Measurements from ENCODE around the gene SARS1. TPM values are rescaled to one million over a fixed set of nuclear protein-coding genes. Genes with fewer than 3 reads are reported as not detected.

SARS1 gene
- total and polyA plus RNA-seq, 2 of the 13 experiments (the other 11 are each of a cell fraction or from before 2014, with no cell fraction given): 103 to 134 TPM

DNA sequence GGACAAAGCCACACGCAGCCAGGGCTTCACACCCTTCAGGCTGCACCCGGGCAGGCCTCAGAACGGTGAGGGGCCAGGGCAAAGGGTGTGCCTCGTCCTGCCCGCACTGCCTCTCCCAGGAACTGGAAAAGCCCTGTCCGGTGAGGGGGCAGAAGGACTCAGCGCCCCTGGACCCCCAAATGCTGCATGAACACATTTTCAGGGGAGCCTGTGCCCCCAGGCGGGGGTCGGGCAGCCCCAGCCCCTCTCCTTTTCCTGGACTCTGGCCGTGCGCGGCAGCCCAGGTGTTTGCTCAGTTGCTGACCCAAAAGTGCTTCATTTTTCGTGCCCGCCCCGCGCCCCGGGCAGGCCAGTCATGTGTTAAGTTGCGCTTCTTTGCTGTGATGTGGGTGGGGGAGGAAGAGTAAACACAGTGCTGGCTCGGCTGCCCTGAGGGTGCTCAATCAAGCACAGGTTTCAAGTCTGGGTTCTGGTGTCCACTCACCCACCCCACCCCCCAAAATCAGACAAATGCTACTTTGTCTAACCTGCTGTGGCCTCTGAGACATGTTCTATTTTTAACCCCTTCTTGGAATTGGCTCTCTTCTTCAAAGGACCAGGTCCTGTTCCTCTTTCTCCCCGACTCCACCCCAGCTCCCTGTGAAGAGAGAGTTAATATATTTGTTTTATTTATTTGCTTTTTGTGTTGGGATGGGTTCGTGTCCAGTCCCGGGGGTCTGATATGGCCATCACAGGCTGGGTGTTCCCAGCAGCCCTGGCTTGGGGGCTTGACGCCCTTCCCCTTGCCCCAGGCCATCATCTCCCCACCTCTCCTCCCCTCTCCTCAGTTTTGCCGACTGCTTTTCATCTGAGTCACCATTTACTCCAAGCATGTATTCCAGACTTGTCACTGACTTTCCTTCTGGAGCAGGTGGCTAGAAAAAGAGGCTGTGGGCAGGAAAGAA lies 61.1 kb downstream of the SARS1 start (continued):
- TF ChIP-seq, protein P1, sequence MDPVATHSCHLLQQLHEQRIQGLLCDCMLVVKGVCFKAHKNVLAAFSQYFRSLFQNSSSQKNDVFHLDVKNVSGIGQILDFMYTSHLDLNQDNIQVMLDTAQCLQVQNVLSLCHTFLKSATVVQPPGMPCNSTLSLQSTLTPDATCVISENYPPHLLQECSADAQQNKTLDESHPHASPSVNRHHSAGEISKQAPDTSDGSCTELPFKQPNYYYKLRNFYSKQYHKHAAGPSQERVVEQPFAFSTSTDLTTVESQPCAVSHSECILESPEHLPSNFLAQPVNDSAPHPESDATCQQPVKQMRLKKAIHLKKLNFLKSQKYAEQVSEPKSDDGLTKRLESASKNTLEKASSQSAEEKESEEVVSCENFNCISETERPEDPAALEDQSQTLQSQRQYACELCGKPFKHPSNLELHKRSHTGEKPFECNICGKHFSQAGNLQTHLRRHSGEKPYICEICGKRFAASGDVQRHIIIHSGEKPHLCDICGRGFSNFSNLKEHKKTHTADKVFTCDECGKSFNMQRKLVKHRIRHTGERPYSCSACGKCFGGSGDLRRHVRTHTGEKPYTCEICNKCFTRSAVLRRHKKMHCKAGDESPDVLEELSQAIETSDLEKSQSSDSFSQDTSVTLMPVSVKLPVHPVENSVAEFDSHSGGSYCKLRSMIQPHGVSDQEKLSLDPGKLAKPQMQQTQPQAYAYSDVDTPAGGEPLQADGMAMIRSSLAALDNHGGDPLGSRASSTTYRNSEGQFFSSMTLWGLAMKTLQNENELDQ (CRISPR knock-in tag; IDR thresholded peaks at IDR 0.05; ENCODE audit: borderline replicate concordance): no peak
- TF ChIP-seq ZNF160 (CRISPR knock-in tag; IDR thresholded peaks at IDR 0.05) (no peak), NCOR1 (IDR thresholded peaks at IDR 0.05; ENCODE audit: borderline replicate concordance, low read length) (peak; percentile 19; the same call in 1 of the 2 replicates), ARNT (IDR thresholded peaks at IDR 0.05) (no peak), RBFOX2 (IDR thresholded peaks at IDR 0.05; ENCODE audit: low read depth, low read length) (peak; percentile 84), PRMT3 (CRISPR knock-in tag; IDR thresholded peaks at IDR 0.05; ENCODE audit: borderline replicate concordance, low read depth) (no peak), MAFF (IDR thresholded peaks at IDR 0.05; ENCODE audit: low read depth, low read length) (no peak), ZNF264 (CRISPR knock-in tag; IDR thresholded peaks at IDR 0.05) (no peak), FOXC1 (CRISPR knock-in tag; IDR thresholded peaks at IDR 0.05; ENCODE audit: borderline replicate concordance) (peak; percentile 70; the same call in 1 of the 2 replicates), SRSF1 (optimal IDR thresholded peaks at IDR 0.05; ENCODE audit: low read depth, low read length) (peak; percentile 59), ZNF20 (CRISPR knock-in tag; IDR thresholded peaks at IDR 0.05) (no peak), ZNF577 (CRISPR knock-in tag; IDR thresholded peaks at IDR 0.05; ENCODE audit: borderline replicate concordance, low read depth) (no peak)
- TF ChIP-seq, protein P2, sequence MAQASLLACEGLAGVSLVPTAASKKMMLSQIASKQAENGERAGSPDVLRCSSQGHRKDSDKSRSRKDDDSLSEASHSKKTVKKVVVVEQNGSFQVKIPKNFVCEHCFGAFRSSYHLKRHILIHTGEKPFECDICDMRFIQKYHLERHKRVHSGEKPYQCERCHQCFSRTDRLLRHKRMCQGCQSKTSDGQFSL (CRISPR knock-in tag; IDR thresholded peaks at IDR 0.05): peak; percentile 85; the same call in 1 of the 2 replicates
- TF ChIP-seq, protein P3, sequence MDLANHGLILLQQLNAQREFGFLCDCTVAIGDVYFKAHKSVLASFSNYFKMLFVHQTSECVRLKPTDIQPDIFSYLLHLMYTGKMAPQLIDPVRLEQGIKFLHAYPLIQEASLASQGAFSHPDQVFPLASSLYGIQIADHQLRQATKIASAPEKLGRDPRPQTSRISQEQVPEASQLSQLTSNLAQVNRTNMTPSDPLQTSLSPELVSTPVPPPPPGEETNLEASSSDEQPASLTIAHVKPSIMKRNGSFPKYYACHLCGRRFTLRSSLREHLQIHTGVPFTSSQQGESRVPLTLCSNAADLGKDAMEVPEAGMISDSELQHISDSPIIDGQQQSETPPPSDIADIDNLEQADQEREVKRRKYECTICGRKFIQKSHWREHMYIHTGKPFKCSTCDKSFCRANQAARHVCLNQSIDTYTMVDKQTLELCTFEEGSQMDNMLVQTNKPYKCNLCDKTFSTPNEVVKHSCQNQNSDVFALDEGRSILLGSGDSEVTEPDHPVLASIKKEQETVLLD (CRISPR knock-in tag; IDR thresholded peaks at IDR 0.05; ENCODE audit: low read depth): no peak
- TF ChIP-seq, protein P4, sequence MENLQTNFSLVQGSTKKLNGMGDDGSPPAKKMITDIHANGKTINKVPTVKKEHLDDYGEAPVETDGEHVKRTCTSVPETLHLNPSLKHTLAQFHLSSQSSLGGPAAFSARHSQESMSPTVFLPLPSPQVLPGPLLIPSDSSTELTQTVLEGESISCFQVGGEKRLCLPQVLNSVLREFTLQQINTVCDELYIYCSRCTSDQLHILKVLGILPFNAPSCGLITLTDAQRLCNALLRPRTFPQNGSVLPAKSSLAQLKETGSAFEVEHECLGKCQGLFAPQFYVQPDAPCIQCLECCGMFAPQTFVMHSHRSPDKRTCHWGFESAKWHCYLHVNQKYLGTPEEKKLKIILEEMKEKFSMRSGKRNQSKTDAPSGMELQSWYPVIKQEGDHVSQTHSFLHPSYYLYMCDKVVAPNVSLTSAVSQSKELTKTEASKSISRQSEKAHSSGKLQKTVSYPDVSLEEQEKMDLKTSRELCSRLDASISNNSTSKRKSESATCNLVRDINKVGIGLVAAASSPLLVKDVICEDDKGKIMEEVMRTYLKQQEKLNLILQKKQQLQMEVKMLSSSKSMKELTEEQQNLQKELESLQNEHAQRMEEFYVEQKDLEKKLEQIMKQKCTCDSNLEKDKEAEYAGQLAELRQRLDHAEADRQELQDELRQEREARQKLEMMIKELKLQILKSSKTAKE (CRISPR knock-in tag; IDR thresholded peaks at IDR 0.05; ENCODE audit: borderline replicate concordance): no peak
- TF ChIP-seq, protein P5, sequence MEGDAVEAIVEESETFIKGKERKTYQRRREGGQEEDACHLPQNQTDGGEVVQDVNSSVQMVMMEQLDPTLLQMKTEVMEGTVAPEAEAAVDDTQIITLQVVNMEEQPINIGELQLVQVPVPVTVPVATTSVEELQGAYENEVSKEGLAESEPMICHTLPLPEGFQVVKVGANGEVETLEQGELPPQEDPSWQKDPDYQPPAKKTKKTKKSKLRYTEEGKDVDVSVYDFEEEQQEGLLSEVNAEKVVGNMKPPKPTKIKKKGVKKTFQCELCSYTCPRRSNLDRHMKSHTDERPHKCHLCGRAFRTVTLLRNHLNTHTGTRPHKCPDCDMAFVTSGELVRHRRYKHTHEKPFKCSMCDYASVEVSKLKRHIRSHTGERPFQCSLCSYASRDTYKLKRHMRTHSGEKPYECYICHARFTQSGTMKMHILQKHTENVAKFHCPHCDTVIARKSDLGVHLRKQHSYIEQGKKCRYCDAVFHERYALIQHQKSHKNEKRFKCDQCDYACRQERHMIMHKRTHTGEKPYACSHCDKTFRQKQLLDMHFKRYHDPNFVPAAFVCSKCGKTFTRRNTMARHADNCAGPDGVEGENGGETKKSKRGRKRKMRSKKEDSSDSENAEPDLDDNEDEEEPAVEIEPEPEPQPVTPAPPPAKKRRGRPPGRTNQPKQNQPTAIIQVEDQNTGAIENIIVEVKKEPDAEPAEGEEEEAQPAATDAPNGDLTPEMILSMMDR (CRISPR knock-in tag; IDR thresholded peaks at IDR 0.05): no peak

All from HepG2 (cell line).